NCI-H748 treated with DMSO at 0.1 percent for 48 hours (cell line): ENCODE results near the gene DAP.
"Not testable (repeated sequence)": the region's sequence is repeated elsewhere in the genome, so short reads cannot be mapped to it uniquely, and the experiment has no call there.

Source experiments
- DNase-seq: peaks from one replicate; lab custom pipeline; 2025; lab: John Stamatoyannopoulos, UW

Gene DAP

GRCh38 chr5:10631316-10631996 lies 129.6 kb downstream of the DAP start:
- no peak for DNase-seq

- DNase-seq, result not testable (repeated sequence)
These were observed 130.3 kb downstream of the DAP start for GRCh38 chr5:10630744-10631143.

GRCh38 chr5:10630126-10630525 lies 130.9 kb downstream of the DAP start:
- no peak for DNase-seq

- DNase-seq, result no peak
These were observed 131.4 kb downstream of the DAP start for GRCh38 chr5:10629682-10630081.
